ENCODE measurements around the gene RBP5.

The RBP5 gene

DNA sequence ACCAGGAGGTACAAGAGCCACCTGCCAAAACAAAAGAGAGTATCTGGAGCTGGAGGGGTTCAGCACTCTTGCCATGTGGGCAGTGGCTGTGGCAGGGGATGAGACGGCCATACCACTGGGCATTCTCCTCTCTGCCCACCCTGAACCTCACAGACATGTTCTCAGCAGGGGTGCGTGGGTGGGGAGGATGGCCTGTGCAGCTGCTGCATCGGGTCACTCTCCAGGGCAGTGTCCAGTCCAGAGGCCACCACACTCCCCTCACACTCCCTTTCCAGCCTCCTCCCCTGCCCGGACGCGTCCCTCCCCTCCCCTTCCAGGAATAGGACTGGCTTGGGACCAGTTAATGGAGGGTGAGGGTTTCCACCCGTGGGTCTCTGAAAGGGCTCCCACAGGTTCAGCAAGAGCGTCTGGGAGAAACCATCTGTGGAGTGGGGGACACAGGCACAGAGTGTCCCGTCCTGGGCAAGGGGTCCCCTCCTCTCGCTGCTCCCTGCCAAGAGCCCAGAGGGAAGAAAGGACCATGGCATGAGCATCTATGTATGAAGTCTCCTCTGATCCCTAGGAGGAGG is 36.9 kb downstream of the RBP5 start:
- H3K36me3 Mint-ChIP-seq = peaks cover 2% of the 10 kb centered on the region
- H3K9me3 Mint-ChIP-seq (ENCODE audit: low read depth) = no peaks in the 10 kb centered on the region
- peak overlapping the region; percentile 83 for H3K4me3 Mint-ChIP-seq
- H3K27me3 Mint-ChIP-seq = no peaks in the 10 kb centered on the region
- no peak overlapping the region for H3K27ac Mint-ChIP-seq
- peaks cover 6% of the 10 kb centered on the region for H3K4me1 Mint-ChIP-seq (ENCODE audit: low read depth)

GRCh38 chr12:7091171-7091570 is 37.5 kb downstream of the RBP5 start:
- H3K4me1 Mint-ChIP-seq (ENCODE audit: low read depth) = peaks cover 6% of the 10 kb centered on the region
- no peaks in the 10 kb centered on the region for H3K9me3 Mint-ChIP-seq (ENCODE audit: low read depth)
- no peak overlapping the region for H3K4me3 Mint-ChIP-seq
- H3K27ac Mint-ChIP-seq = no peak overlapping the region
- H3K36me3 Mint-ChIP-seq = peaks cover 2% of the 10 kb centered on the region
- H3K27me3 Mint-ChIP-seq = no peaks in the 10 kb centered on the region

- Mint-ChIP-seq H3K27me3 (no peaks in the 10 kb centered on the region), H3K4me3 (no peak overlapping the region), H3K36me3 (peaks cover 2% of the 10 kb centered on the region), H3K27ac (no peak overlapping the region), H3K9me3 (ENCODE audit: low read depth) (no peaks in the 10 kb centered on the region), H3K4me1 (ENCODE audit: low read depth) (peaks cover 6% of the 10 kb centered on the region)
These were observed 38.3 kb downstream of the RBP5 start for GRCh38 chr12:7090222-7090998.

- Mint-ChIP-seq H3K4me1 (ENCODE audit: low read depth) (peaks cover 6% of the 10 kb centered on the region), H3K27me3 (no peaks in the 10 kb centered on the region), H3K27ac (no peak overlapping the region), H3K9me3 (ENCODE audit: low read depth) (no peaks in the 10 kb centered on the region), H3K4me3 (no peak overlapping the region), H3K36me3 (peaks cover 2% of the 10 kb centered on the region)
These were observed 39.4 kb downstream of the RBP5 start for GRCh38 chr12:7089196-7089871.

DNA sequence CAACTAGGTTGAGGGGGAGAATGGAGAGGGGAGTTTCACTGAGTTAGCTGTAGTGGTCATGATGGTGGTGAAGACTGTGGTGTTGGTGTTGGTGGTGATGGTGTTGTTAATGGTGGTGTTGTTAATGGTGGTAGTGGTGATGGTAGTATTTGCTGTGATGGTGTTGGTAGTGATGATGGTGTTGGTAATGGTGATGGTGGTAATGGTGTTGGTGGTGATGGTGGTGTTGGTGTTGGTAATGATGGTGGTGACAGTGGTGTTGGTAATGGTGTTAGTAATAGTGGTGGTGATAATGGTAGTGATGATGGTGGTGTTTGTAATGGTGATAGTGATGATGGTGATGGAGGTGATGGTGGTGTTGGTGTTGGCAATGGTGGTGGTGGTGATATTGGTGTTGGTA is 45.6 kb downstream of the RBP5 start:
- H3K4me1 Mint-ChIP-seq (ENCODE audit: low read depth) = no peaks in the 10 kb centered on the region
- H3K27me3 Mint-ChIP-seq = no peaks in the 10 kb centered on the region
- no peak overlapping the region for H3K27ac Mint-ChIP-seq
- H3K4me3 Mint-ChIP-seq = no peak overlapping the region
- H3K36me3 Mint-ChIP-seq = peaks cover 5% of the 10 kb centered on the region
- peaks cover 4% of the 10 kb centered on the region for H3K9me3 Mint-ChIP-seq (ENCODE audit: low read depth)

DNA sequence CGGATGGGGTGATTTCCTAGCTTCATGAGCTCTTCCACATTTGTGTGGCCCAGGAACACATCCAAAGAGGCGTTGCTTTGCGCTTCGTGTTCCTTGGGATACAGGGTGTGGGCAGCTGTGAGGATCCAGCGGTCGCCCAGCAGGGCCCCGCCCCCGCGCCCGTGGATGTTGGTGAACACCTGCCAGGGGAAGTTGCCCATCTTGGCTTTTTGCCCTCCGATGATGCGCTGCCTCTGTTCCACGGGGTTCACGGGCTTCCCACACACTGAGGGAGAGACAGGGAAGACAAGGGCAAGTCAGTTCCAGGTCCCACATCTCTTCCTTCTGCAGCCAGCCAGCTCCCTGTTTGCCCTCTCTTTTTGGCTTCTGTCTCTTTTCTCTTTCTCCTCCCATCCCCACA is 47.7 kb downstream of the RBP5 start:
- Mint-ChIP-seq H3K27me3 (no peaks in the 10 kb centered on the region), H3K27ac (no peak overlapping the region), H3K4me1 (ENCODE audit: low read depth) (no peaks in the 10 kb centered on the region), H3K4me3 (no peak overlapping the region), H3K36me3 (peaks cover 5% of the 10 kb centered on the region), H3K9me3 (ENCODE audit: low read depth) (peaks cover 4% of the 10 kb centered on the region)

DNA sequence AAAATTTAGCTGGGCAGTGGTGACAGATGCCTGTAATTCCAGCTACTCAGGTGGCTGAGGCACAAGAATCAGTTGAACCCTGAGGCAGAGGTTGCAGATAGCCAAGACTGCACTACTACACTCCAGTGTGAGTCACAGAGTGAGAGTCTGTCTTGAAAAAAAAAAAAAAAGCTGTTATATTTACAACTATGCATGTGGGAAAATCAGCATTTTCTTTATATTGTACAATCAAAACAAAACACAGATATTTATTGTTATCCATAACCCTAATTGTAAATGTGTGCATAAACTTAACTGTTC is 48.9 kb downstream of the RBP5 start:
- no peak overlapping the region for H3K4me3 Mint-ChIP-seq
- H3K9me3 Mint-ChIP-seq (ENCODE audit: low read depth) = peaks cover 4% of the 10 kb centered on the region
- H3K27ac Mint-ChIP-seq = no peak overlapping the region
- no peaks in the 10 kb centered on the region for H3K27me3 Mint-ChIP-seq
- no peaks in the 10 kb centered on the region for H3K4me1 Mint-ChIP-seq (ENCODE audit: low read depth)
- H3K36me3 Mint-ChIP-seq = peaks cover 5% of the 10 kb centered on the region

DNA sequence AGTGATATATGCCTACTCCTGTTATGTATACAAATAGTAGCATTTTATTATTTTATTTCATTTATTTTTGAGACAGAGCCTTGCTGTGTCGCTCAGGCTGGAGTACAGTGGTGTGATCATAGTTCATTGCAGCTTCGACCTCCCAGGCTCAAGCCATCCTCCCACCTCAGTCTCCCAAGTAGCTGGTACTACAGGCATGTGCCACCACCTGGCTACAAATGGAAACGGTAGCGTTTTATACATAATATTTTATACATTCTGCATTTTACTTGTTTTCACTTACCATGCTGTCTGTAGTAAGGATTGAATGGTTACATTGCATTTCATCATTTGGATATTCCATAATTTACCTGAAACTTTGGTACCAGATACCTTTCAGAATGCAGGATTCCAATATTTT is 50.5 kb downstream of the RBP5 start:
- Mint-ChIP-seq H3K27ac (no peak overlapping the region), H3K4me3 (no peak overlapping the region), H3K36me3 (peaks cover 3% of the 10 kb centered on the region), H3K27me3 (peaks cover 1% of the 10 kb centered on the region), H3K9me3 (ENCODE audit: low read depth) (peaks cover 2% of the 10 kb centered on the region), H3K4me1 (ENCODE audit: low read depth) (no peaks in the 10 kb centered on the region)

DNA sequence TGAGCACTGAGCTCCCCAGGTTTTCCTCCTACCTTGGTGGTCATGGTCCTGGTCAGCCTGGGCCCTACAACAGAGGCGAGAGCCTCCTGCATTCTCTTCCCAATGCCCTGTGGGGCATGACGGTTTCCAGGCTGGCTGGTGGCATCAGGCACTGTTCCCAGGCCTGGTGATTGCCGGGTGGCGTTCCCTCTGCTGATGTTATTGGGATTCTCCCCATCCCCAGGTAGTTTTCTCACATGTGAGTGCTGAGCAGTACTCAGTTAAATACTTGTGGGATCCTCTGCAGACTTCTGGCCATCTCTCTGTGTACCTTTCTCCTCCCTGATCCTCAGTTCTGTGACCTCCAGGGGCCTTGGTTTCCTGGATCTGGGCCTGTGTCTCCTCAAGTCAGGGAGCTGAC is 52.2 kb downstream of the RBP5 start:
- H3K36me3 Mint-ChIP-seq = no peaks in the 10 kb centered on the region
- no peaks in the 10 kb centered on the region for H3K9me3 Mint-ChIP-seq (ENCODE audit: low read depth)
- no peaks in the 10 kb centered on the region for H3K4me1 Mint-ChIP-seq (ENCODE audit: low read depth)
- H3K4me3 Mint-ChIP-seq = no peak overlapping the region
- H3K27me3 Mint-ChIP-seq = peaks cover 1% of the 10 kb centered on the region
- H3K27ac Mint-ChIP-seq = no peak overlapping the region

- no peaks in the 10 kb centered on the region for H3K4me1 Mint-ChIP-seq (ENCODE audit: low read depth)
- H3K36me3 Mint-ChIP-seq = no peaks in the 10 kb centered on the region
- H3K27ac Mint-ChIP-seq = no peak overlapping the region
- no peak overlapping the region for H3K4me3 Mint-ChIP-seq
- H3K9me3 Mint-ChIP-seq (ENCODE audit: low read depth) = no peaks in the 10 kb centered on the region
- H3K27me3 Mint-ChIP-seq = peaks cover 1% of the 10 kb centered on the region
These were observed 52.8 kb downstream of the RBP5 start for GRCh38 chr12:7075939-7076338.

DNA sequence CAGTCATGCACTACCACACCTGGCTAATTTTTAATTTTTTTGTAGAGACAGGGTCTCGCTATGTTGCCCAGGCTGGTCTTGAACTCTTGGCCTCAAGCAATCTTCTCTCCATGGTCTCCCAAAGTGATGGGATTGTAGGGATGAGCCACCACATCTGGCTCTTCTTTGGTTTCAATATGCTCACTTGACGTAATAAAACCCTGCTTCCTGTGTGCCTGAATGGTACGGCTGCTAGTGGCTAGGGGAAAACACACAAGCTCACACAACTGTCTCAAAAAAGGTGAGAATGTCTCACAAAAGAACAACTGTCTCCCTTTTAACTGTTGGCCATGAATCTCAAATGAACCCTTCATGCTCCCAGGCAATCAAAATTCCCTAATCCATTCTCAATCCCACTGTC is 53.2 kb downstream of the RBP5 start:
- Mint-ChIP-seq H3K4me3 (no peak overlapping the region), H3K27me3 (peaks cover 1% of the 10 kb centered on the region), H3K36me3 (no peaks in the 10 kb centered on the region), H3K4me1 (ENCODE audit: low read depth) (no peaks in the 10 kb centered on the region), H3K9me3 (ENCODE audit: low read depth) (no peaks in the 10 kb centered on the region), H3K27ac (no peak overlapping the region)

DNA sequence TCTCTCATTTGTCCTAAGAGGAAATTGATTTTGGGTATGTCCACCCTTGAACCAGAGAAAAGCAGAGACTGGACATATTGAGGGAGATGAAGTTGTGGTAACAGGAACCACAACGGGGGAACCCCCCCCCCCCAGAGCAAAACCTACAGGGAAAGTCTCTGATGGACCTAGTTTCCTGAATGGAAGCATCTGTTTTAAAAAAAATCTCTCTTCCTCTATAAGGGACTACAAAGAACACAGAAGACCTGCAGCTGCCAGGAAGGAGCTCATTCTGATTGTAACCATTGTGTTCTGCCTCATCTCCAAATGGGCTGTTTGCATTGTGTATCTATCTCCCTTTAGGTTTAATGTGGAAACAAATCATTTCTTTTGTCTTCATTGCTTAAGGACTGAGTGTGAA is 54.7 kb downstream of the RBP5 start:
- no peak overlapping the region for H3K27ac Mint-ChIP-seq
- no peaks in the 10 kb centered on the region for H3K9me3 Mint-ChIP-seq (ENCODE audit: low read depth)
- peaks cover 1% of the 10 kb centered on the region for H3K27me3 Mint-ChIP-seq
- H3K36me3 Mint-ChIP-seq = no peaks in the 10 kb centered on the region
- no peaks in the 10 kb centered on the region for H3K4me1 Mint-ChIP-seq (ENCODE audit: low read depth)
- H3K4me3 Mint-ChIP-seq = no peak overlapping the region

Data from activated naive CD8-positive, alpha-beta T cell (primary cell).